ENCODE measurements around the gene SLC25A3.

- TF ChIP-seq, protein P1, sequence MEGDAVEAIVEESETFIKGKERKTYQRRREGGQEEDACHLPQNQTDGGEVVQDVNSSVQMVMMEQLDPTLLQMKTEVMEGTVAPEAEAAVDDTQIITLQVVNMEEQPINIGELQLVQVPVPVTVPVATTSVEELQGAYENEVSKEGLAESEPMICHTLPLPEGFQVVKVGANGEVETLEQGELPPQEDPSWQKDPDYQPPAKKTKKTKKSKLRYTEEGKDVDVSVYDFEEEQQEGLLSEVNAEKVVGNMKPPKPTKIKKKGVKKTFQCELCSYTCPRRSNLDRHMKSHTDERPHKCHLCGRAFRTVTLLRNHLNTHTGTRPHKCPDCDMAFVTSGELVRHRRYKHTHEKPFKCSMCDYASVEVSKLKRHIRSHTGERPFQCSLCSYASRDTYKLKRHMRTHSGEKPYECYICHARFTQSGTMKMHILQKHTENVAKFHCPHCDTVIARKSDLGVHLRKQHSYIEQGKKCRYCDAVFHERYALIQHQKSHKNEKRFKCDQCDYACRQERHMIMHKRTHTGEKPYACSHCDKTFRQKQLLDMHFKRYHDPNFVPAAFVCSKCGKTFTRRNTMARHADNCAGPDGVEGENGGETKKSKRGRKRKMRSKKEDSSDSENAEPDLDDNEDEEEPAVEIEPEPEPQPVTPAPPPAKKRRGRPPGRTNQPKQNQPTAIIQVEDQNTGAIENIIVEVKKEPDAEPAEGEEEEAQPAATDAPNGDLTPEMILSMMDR (optimal IDR thresholded peaks at IDR 0.05 in 1 of 3, IDR thresholded peaks at IDR 0.05 in 1 of 3, conservative IDR thresholded peaks at IDR 0.05 in 1 of 3; ENCODE audit: extremely low read depth in 1 of 3, insufficient read depth in 2 of 3, low read length in 3 of 3): no peak
- TF ChIP-seq EZH2 (IDR thresholded peaks at IDR 0.05; ENCODE audit: low read length): no peak
Measured at GRCh38 chr12:98601924-98602323, 8.4 kb downstream of the SLC25A3 start.
